T-cell (primary cell): Measurements from ENCODE around the gene TARBP2. TPM values are rescaled to one million over a fixed set of nuclear protein-coding genes. Genes with fewer than 3 reads are reported as not detected.

Experiments used
- ATAC-seq, 4 experiments: fragments of 200-7000 bp in 3 of 4; fragments of 150-1000 bp in 1 of 4; cut with Tn5 transposase; replicated peaks in 1 of 4; 1 replicate in 3 of 4; 2 replicates in 1 of 4; pipeline ENCODE4 v1.10.0; 2021; ENCODE audit warnings: moderate library complexity in 3 of 4, mild to moderate bottlenecking in 2 of 4, moderate number of reproducible peaks in 1 of 4
- CTCF ChIA-PET, 2 donors: fragments of 300-600 bp; sonication (Branson Sonifier 250); formaldehyde crosslinking; loops; one replicate each; lab custom pipeline; 2022; ENCODE audit warnings: antibody characterized with exemption in 2 of 2; lab: Charles Lee
- POLR2A ChIA-PET, 2 donors: fragments of 300-600 bp; sonication (Branson Sonifier 250); formaldehyde crosslinking; loops; one replicate each; lab custom pipeline; 2022; ENCODE audit warnings: antibody characterized with exemption in 2 of 2; lab: Charles Lee
- DNase-seq, 35 experiments: peaks; one replicate each; pipeline versions ENCODE4 v3.0.0 to v3.0.0-alpha.2; 2013 to 2023
- H3K27ac ChIP-seq: one replicate; pipeline ENCODE4 v1.5.1; 2013; ENCODE audit warnings: low read length
- H3K27me3 ChIP-seq, 2 experiments: replicated peaks in 1 of 2; 1 replicate in 1 of 2; 2 replicates in 1 of 2; pipeline versions ENCODE4 v1.6.1 to v1.7.0; 2013; ENCODE audit warnings: low read length in 1 of 2, mixed read lengths in 1 of 2; ENCODE audit not compliant: control insufficient read depth in 2 of 2, insufficient read depth in 2 of 2; ENCODE audit errors: extremely low read depth in 1 of 2
- H3K36me3 ChIP-seq, 2 donors: 1 replicate in 1 of 2; 2 replicates in 1 of 2; pipeline versions ENCODE4 v1.6.1 to v1.7.0; 2013; ENCODE audit warnings: low read length in 1 of 2; ENCODE audit not compliant: control insufficient read depth in 2 of 2, insufficient read depth in 1 of 2; ENCODE audit errors: extremely low read depth in 1 of 2
- H3K4me1 ChIP-seq, 2 experiments: 1 replicate in 1 of 2; 2 replicates in 1 of 2; pipeline versions ENCODE4 v1.6.1 to v1.7.0; 2013; ENCODE audit warnings: low read length in 2 of 2, mixed read lengths in 1 of 2; ENCODE audit not compliant: insufficient read depth in 2 of 2, control insufficient read depth in 1 of 2; ENCODE audit errors: extremely low read depth in 1 of 2
- H3K4me3 ChIP-seq, 2 donors: 1 replicate in 1 of 2; 2 replicates in 1 of 2; pipeline versions ENCODE4 v1.5.1 to v1.7.0; 2013; ENCODE audit warnings: mild to moderate bottlenecking in 2 of 2, low read length in 1 of 2, moderate library complexity in 1 of 2; ENCODE audit not compliant: control insufficient read depth in 1 of 2; ENCODE audit errors: extremely low read depth in 1 of 2
- H3K9me3 ChIP-seq: 2 replicates; pipeline ENCODE4 v1.7.0; 2013
- H3K27ac Mint-ChIP-seq, 2 donors: one replicate each; pipeline ENCODE4 v1.8.0; 2020 to 2021; ENCODE audit warnings: mild to moderate bottlenecking in 2 of 2, mixed read lengths in 2 of 2
- H3K27me3 Mint-ChIP-seq, 2 donors: one replicate each; pipeline ENCODE4 v1.8.0; 2021 to 2022; ENCODE audit warnings: mixed read lengths in 2 of 2
- H3K36me3 Mint-ChIP-seq: one replicate; pipeline ENCODE4 v1.8.0; 2021; ENCODE audit warnings: mixed read lengths
- H3K4me1 Mint-ChIP-seq, 3 donors: one replicate each; pipeline ENCODE4 v1.8.0; 2020 to 2022; ENCODE audit warnings: mixed read lengths in 3 of 3, mild to moderate bottlenecking in 1 of 3
- H3K4me3 Mint-ChIP-seq, 3 donors: one replicate each; pipeline ENCODE4 v1.8.0; 2020 to 2022; ENCODE audit warnings: mild to moderate bottlenecking in 3 of 3, mixed read lengths in 3 of 3, moderate library complexity in 3 of 3
- H3K9me3 Mint-ChIP-seq, 3 donors: one replicate each; pipeline ENCODE4 v1.8.0; 2020 to 2022; ENCODE audit warnings: mixed read lengths in 3 of 3
- WGBS: methylation state at CpG from one replicate; pipeline ENCODE4 v1.1.5; 2013; ENCODE audit warnings: missing lambda C conversion rate; ENCODE audit not compliant: insufficient coverage; 5-methylcytosine and 5-hydroxymethylcytosine counted together
- total RNA-seq, 35 experiments: library from RNA in 6 of 35; stranded (reverse) in 6 of 35; fragments of 120-200 nt in 1 of 35; gene quantifications; one replicate each; pipeline versions ENCODE4 v1.2.1 to v1.2.4 and lab custom pipeline; 2013 to 2026

Gene TARBP2
- total RNA-seq, 5 donors from 2014 or later (not counting 1 experiment from before 2014, with no cell fraction given): 31.4 to 44.7 (median 39.1) TPM

- no peaks in the 10 kb centered on the region for H3K9me3 Mint-ChIP-seq
- 90% methylated on average over 2 of the region's 11 CpGs for WGBS
- ChIA-PET POLR2A (interaction anchor here (0.5 to 1.2 kb wide), 3 partner anchors 9 to 194 kb away, joined by 3 read pairs; no protein-coding TSS in a partner anchor), CTCF (interaction anchor here (0.6 to 1.4 kb wide), 7 partner anchors 8 to 44 kb away, joined by 3 to 8 read pairs (median 5); no protein-coding TSS in a partner anchor)
- no peak overlapping the region for H3K4me3 ChIP-seq
- no peaks in the 10 kb centered on the region for H3K27me3 Mint-ChIP-seq
- no peak overlapping the region for H3K4me3 Mint-ChIP-seq
- H3K27ac ChIP-seq: no peak overlapping the region
- peaks cover 39 to 49% (median 40%) of the 10 kb centered on the region in 3 donors for H3K4me1 Mint-ChIP-seq
- DNase-seq: no peak
- H3K36me3 Mint-ChIP-seq: peaks cover 66% of the 10 kb centered on the region
- peak overlapping the region in 1 of 2 donors; percentile 61 for H3K27ac Mint-ChIP-seq
- no peaks in the 10 kb centered on the region for H3K9me3 ChIP-seq
- ATAC-seq: no peak
- peaks cover 0 to 3% of the 10 kb centered on the region in 2 experiments for H3K4me1 ChIP-seq
- H3K36me3 ChIP-seq: peaks cover 26 to 99% of the 10 kb centered on the region in 2 donors
- H3K27me3 ChIP-seq: no peaks in the 10 kb centered on the region
Measured at GRCh38 chr12:53464685-53465418, 36.2 kb upstream of the TARBP2 start.

GRCh38 chr12:53465679-53466078 is 35.4 kb upstream of the TARBP2 start:
- Histone ChIP-seq H3K4me3 (no peak overlapping the region), H3K27me3 (no peaks in the 10 kb centered on the region), H3K27ac (no peak overlapping the region), H3K36me3 (peaks cover 30 to 99% of the 10 kb centered on the region in 2 donors), H3K4me1 (peaks cover 0 to 10% of the 10 kb centered on the region in 2 experiments), H3K9me3 (no peaks in the 10 kb centered on the region)
- ATAC-seq (no peak), DNase-seq (no peak)
- H3K27me3 Mint-ChIP-seq: no peaks in the 10 kb centered on the region
- CTCF ChIA-PET: interaction anchor here (0.6 to 1.0 kb wide), 2 partner anchors 26 to 43 kb away, joined by 3 to 5 read pairs; no protein-coding TSS in a partner anchor
- POLR2A ChIA-PET: interaction anchor here (0.5 to 1.2 kb wide), 2 partner anchors 10 to 13 kb away, joined by 3 read pairs; no protein-coding TSS in a partner anchor
- peak overlapping the region in 1 of 2 donors; percentile 34 for H3K27ac Mint-ChIP-seq
- WGBS: 100% methylated on average over 1 of the region's 2 CpGs
- peaks cover 32 to 42% (median 34%) of the 10 kb centered on the region in 3 donors for H3K4me1 Mint-ChIP-seq
- H3K4me3 Mint-ChIP-seq: no peak overlapping the region
- no peaks in the 10 kb centered on the region for H3K9me3 Mint-ChIP-seq
- H3K36me3 Mint-ChIP-seq: peaks cover 61% of the 10 kb centered on the region

GRCh38 chr12:53466640-53467039 is 34.4 kb upstream of the TARBP2 start:
- 93% methylated on average over 3 of the region's 4 CpGs for WGBS
- CTCF ChIA-PET: no interaction called here

GRCh38 chr12:53467082-53467481 is 34.0 kb upstream of the TARBP2 start:
- Histone ChIP-seq H3K36me3 (peaks cover 30 to 98% of the 10 kb centered on the region in 2 donors), H3K4me3 (no peak overlapping the region), H3K27me3 (no peaks in the 10 kb centered on the region), H3K4me1 (peaks cover 0 to 10% of the 10 kb centered on the region in 2 experiments), H3K27ac (no peak overlapping the region), H3K9me3 (no peaks in the 10 kb centered on the region)
- Mint-ChIP-seq H3K4me3 (no peak overlapping the region), H3K9me3 (no peaks in the 10 kb centered on the region), H3K27me3 (no peaks in the 10 kb centered on the region), H3K4me1 (peaks cover 36 to 47% (median 37%) of the 10 kb centered on the region in 3 donors), H3K36me3 (peaks cover 63% of the 10 kb centered on the region), H3K27ac (no peak overlapping the region)
- ChIA-PET CTCF (no interaction called here), POLR2A (no interaction called here)
- no peak for ATAC-seq
- 100% methylated on average over 3 of the region's 5 CpGs for WGBS
- DNase-seq: no peak

More at GRCh38 chr12:53466640-53467039, 34.4 kb upstream of the TARBP2 start:
- no peak overlapping the region for H3K4me3 Mint-ChIP-seq
- Histone ChIP-seq H3K27me3 (no peaks in the 10 kb centered on the region), H3K27ac (no peak overlapping the region), H3K4me1 (peaks cover 0 to 10% of the 10 kb centered on the region in 2 experiments), H3K36me3 (peaks cover 30 to 98% of the 10 kb centered on the region in 2 donors), H3K9me3 (no peaks in the 10 kb centered on the region), H3K4me3 (no peak overlapping the region)
- DNase-seq: no peak
- ATAC-seq: no peak
- no peaks in the 10 kb centered on the region for H3K27me3 Mint-ChIP-seq
- H3K9me3 Mint-ChIP-seq: no peaks in the 10 kb centered on the region
- POLR2A ChIA-PET: no interaction called here
- H3K4me1 Mint-ChIP-seq: peaks cover 32 to 43% (median 33%) of the 10 kb centered on the region in 3 donors
- peaks cover 60% of the 10 kb centered on the region for H3K36me3 Mint-ChIP-seq
- H3K27ac Mint-ChIP-seq: peak overlapping the region in 1 of 2 donors; percentile 21

- ATAC-seq (no peak), DNase-seq (no peak)
- no peak overlapping the region for H3K4me3 ChIP-seq
- CTCF ChIA-PET: interaction anchor here in 1 of 2 donors (1.0 kb wide), 1 partner anchor 33 kb away, joined by 3 read pairs; the partner anchor contains the start of gene TARBP2
- no peaks in the 10 kb centered on the region for H3K27me3 Mint-ChIP-seq
- no peaks in the 10 kb centered on the region for H3K27me3 ChIP-seq
- H3K4me1 ChIP-seq: peaks cover 0 to 10% of the 10 kb centered on the region in 2 experiments
- peaks cover 30 to 98% of the 10 kb centered on the region in 2 donors for H3K36me3 ChIP-seq
- POLR2A ChIA-PET: interaction anchor here in 1 of 2 donors (0.6 to 0.7 kb wide), 2 partner anchors 9 to 29 kb away, joined by 3 read pairs; no protein-coding TSS in a partner anchor
- H3K9me3 Mint-ChIP-seq: no peaks in the 10 kb centered on the region
- peaks cover 38 to 49% (median 45%) of the 10 kb centered on the region in 3 donors for H3K4me1 Mint-ChIP-seq
- H3K9me3 ChIP-seq: no peaks in the 10 kb centered on the region
- H3K36me3 Mint-ChIP-seq: peaks cover 61% of the 10 kb centered on the region
- no peak overlapping the region for H3K27ac ChIP-seq
- 100% methylated on average over 1 of the region's 2 CpGs for WGBS
- peak overlapping the region in 1 of 2 donors; percentile 34 for H3K27ac Mint-ChIP-seq
- no peak overlapping the region for H3K4me3 Mint-ChIP-seq
Measured at GRCh38 chr12:53467880-53468279, 33.2 kb upstream of the TARBP2 start.

GRCh38 chr12:53468282-53468681 is 32.8 kb upstream of the TARBP2 start:
- H3K4me1 Mint-ChIP-seq: peaks cover 37 to 45% (median 44%) of the 10 kb centered on the region in 3 donors
- no peak overlapping the region for H3K27ac ChIP-seq
- no peak overlapping the region for H3K4me3 ChIP-seq
- peaks cover 58% of the 10 kb centered on the region for H3K36me3 Mint-ChIP-seq
- WGBS: no CpG with 5 or more reads among the region's 1 CpG
- no peak overlapping the region for H3K27ac Mint-ChIP-seq
- ATAC-seq (no peak), DNase-seq (no peak)
- POLR2A ChIA-PET: interaction anchor here in 1 of 2 donors (0.6 to 0.7 kb wide), 2 partner anchors 10 to 30 kb away, joined by 3 read pairs; no protein-coding TSS in a partner anchor
- no peaks in the 10 kb centered on the region for H3K27me3 ChIP-seq
- no peak overlapping the region for H3K4me3 Mint-ChIP-seq
- CTCF ChIA-PET: interaction anchor here in 1 of 2 donors (1.0 kb wide), 1 partner anchor 32 kb away, joined by 3 read pairs; the partner anchor contains the start of gene TARBP2
- H3K9me3 ChIP-seq: no peaks in the 10 kb centered on the region
- peaks cover 0 to 10% of the 10 kb centered on the region in 2 experiments for H3K4me1 ChIP-seq
- H3K9me3 Mint-ChIP-seq: no peaks in the 10 kb centered on the region
- peaks cover 30 to 97% of the 10 kb centered on the region in 2 donors for H3K36me3 ChIP-seq
- H3K27me3 Mint-ChIP-seq: no peaks in the 10 kb centered on the region
